Activated CD4-positive, alpha-beta T cell treated with anti-CD3 and anti-CD28 coated beads, Interleukin-2, amount 10 ng/mL, durations not matched to agents 24 days and 14 days (primary cell): ENCODE measurements around the gene CCDC195. TPM values are rescaled to one million over a fixed set of nuclear protein-coding genes. Genes with fewer than 3 reads are reported as not detected.

Source experiments
- DNase-seq: peaks from one replicate; pipeline ENCODE4 v3.0.0; 2022
- H3K27ac Mint-ChIP-seq: one replicate; pipeline ENCODE4 v1.8.0; 2022; ENCODE audit warnings: mild to moderate bottlenecking, mixed read lengths
- H3K27me3 Mint-ChIP-seq: one replicate; pipeline ENCODE4 v1.8.0; 2022; ENCODE audit warnings: mixed read lengths
- H3K36me3 Mint-ChIP-seq: one replicate; pipeline ENCODE4 v1.8.0; 2022; ENCODE audit warnings: low read depth, mild to moderate bottlenecking, mixed read lengths
- H3K4me1 Mint-ChIP-seq: one replicate; pipeline ENCODE4 v1.8.0; 2021; ENCODE audit warnings: mixed read lengths
- H3K4me3 Mint-ChIP-seq: one replicate; pipeline ENCODE4 v1.8.0; 2022; ENCODE audit warnings: mild to moderate bottlenecking, moderate library complexity, mixed read lengths
- H3K9me3 Mint-ChIP-seq: one replicate; pipeline ENCODE4 v1.8.0; 2021; ENCODE audit warnings: mixed read lengths
- intact Hi-C: fragments of 100-400 bp; cut with micrococcal nuclease; formaldehyde crosslinking; loops from one replicate; pipeline ENCODE4 v1.15.1; 2023
- total RNA-seq: library from RNA; stranded (reverse); gene quantifications from 2 replicates; pipeline ENCODE4 v1.2.3, GENCODE V29; 2022

CCDC195 gene
- total RNA-seq, 1 donor from 2014 or later = not detected

- H3K36me3 Mint-ChIP-seq = no peaks in the 10 kb centered on the region
- no peak for DNase-seq
- intact Hi-C loops = no loop called here
- H3K27me3 Mint-ChIP-seq = peaks cover 5% of the 10 kb centered on the region
- peaks cover 7% of the 10 kb centered on the region for H3K9me3 Mint-ChIP-seq
- H3K4me1 Mint-ChIP-seq = no peaks in the 10 kb centered on the region
- no peak overlapping the region for H3K27ac Mint-ChIP-seq
- H3K4me3 Mint-ChIP-seq = no peak overlapping the region
Observed at GRCh38 chr2:224722770-224723169, 6.6 kb upstream of the CCDC195 start.

GRCh38 chr2:224722250-224722649 lies 6.1 kb upstream of the CCDC195 start:
- Mint-ChIP-seq H3K36me3 (no peaks in the 10 kb centered on the region), H3K4me3 (no peak overlapping the region), H3K27me3 (peaks cover 5% of the 10 kb centered on the region), H3K9me3 (peaks cover 7% of the 10 kb centered on the region), H3K4me1 (no peaks in the 10 kb centered on the region), H3K27ac (no peak overlapping the region)
- intact Hi-C loops = no loop called here
- no peak for DNase-seq

GRCh38 chr2:224716921-224717320 lies 756 bp upstream of the CCDC195 start:
- intact Hi-C loops = no loop called here
- no peak for DNase-seq
- Mint-ChIP-seq H3K27me3 (no peaks in the 10 kb centered on the region), H3K9me3 (no peaks in the 10 kb centered on the region), H3K4me3 (no peak overlapping the region), H3K4me1 (no peaks in the 10 kb centered on the region), H3K36me3 (no peaks in the 10 kb centered on the region), H3K27ac (no peak overlapping the region)

- intact Hi-C loops = no loop called here
Observed at GRCh38 chr2:224711859-224712665, 4.1 kb downstream of the CCDC195 start.

GRCh38 chr2:224711381-224711780 lies 4.8 kb downstream of the CCDC195 start:
- H3K27me3 Mint-ChIP-seq = peaks cover 5% of the 10 kb centered on the region
- no peaks in the 10 kb centered on the region for H3K36me3 Mint-ChIP-seq

More at GRCh38 chr2:224711859-224712665, 4.1 kb downstream of the CCDC195 start:
- Mint-ChIP-seq H3K27ac (no peak overlapping the region), H3K9me3 (no peaks in the 10 kb centered on the region), H3K36me3 (no peaks in the 10 kb centered on the region), H3K4me1 (no peaks in the 10 kb centered on the region), H3K27me3 (peaks cover 5% of the 10 kb centered on the region), H3K4me3 (no peak overlapping the region)
- DNase-seq = no peak

GRCh38 chr2:224709301-224709700 lies 6.9 kb downstream of the CCDC195 start:
- intact Hi-C loops = no loop called here
- Mint-ChIP-seq H3K4me1 (no peaks in the 10 kb centered on the region), H3K27ac (no peak overlapping the region)

More at GRCh38 chr2:224711381-224711780, 4.8 kb downstream of the CCDC195 start:
- Mint-ChIP-seq H3K4me1 (no peaks in the 10 kb centered on the region), H3K4me3 (no peak overlapping the region), H3K27ac (no peak overlapping the region), H3K9me3 (no peaks in the 10 kb centered on the region)
- intact Hi-C loops = no loop called here
- DNase-seq = no peak

GRCh38 chr2:224694502-224694901 lies 21.7 kb downstream of the CCDC195 start:
- H3K4me3 Mint-ChIP-seq = no peak overlapping the region
- H3K36me3 Mint-ChIP-seq = no peaks in the 10 kb centered on the region
- H3K27me3 Mint-ChIP-seq = peaks cover 12% of the 10 kb centered on the region
- intact Hi-C loops = no loop called here
- H3K4me1 Mint-ChIP-seq = no peaks in the 10 kb centered on the region
- H3K9me3 Mint-ChIP-seq = no peaks in the 10 kb centered on the region
- H3K27ac Mint-ChIP-seq = no peak overlapping the region
- no peak for DNase-seq

More at GRCh38 chr2:224709301-224709700, 6.9 kb downstream of the CCDC195 start:
- Mint-ChIP-seq H3K27me3 (peaks cover 5% of the 10 kb centered on the region), H3K36me3 (no peaks in the 10 kb centered on the region), H3K4me3 (no peak overlapping the region), H3K9me3 (no peaks in the 10 kb centered on the region)
- DNase-seq = no peak

- intact Hi-C loops = no loop called here
- no peak for DNase-seq
- H3K4me1 Mint-ChIP-seq = no peaks in the 10 kb centered on the region
- H3K27ac Mint-ChIP-seq = no peak overlapping the region
- no peaks in the 10 kb centered on the region for H3K9me3 Mint-ChIP-seq
- H3K36me3 Mint-ChIP-seq = no peaks in the 10 kb centered on the region
- peaks cover 8% of the 10 kb centered on the region for H3K27me3 Mint-ChIP-seq
- no peak overlapping the region for H3K4me3 Mint-ChIP-seq
Observed at GRCh38 chr2:224691563-224691962, 24.6 kb downstream of the CCDC195 start.

GRCh38 chr2:224690868-224691267 lies 25.3 kb downstream of the CCDC195 start:
- Mint-ChIP-seq H3K27me3 (peaks cover 10% of the 10 kb centered on the region), H3K4me1 (no peaks in the 10 kb centered on the region), H3K27ac (no peak overlapping the region), H3K4me3 (no peak overlapping the region), H3K9me3 (no peaks in the 10 kb centered on the region), H3K36me3 (no peaks in the 10 kb centered on the region)
- no peak for DNase-seq
- intact Hi-C loops = no loop called here

GRCh38 chr2:224689539-224689938 lies 26.6 kb downstream of the CCDC195 start:
- Mint-ChIP-seq H3K9me3 (no peaks in the 10 kb centered on the region), H3K4me3 (no peak overlapping the region)

GRCh38 chr2:224688997-224689396 lies 27.2 kb downstream of the CCDC195 start:
- Mint-ChIP-seq H3K4me3 (no peak overlapping the region), H3K36me3 (no peaks in the 10 kb centered on the region), H3K4me1 (no peaks in the 10 kb centered on the region), H3K27ac (no peak overlapping the region), H3K9me3 (no peaks in the 10 kb centered on the region), H3K27me3 (peaks cover 13% of the 10 kb centered on the region)
- DNase-seq = no peak
- intact Hi-C loops = no loop called here

More at GRCh38 chr2:224689539-224689938, 26.6 kb downstream of the CCDC195 start:
- Mint-ChIP-seq H3K36me3 (no peaks in the 10 kb centered on the region), H3K27ac (no peak overlapping the region), H3K4me1 (no peaks in the 10 kb centered on the region), H3K27me3 (peaks cover 10% of the 10 kb centered on the region)
- no peak for DNase-seq
- intact Hi-C loops = no loop called here

- H3K27me3 Mint-ChIP-seq = peaks cover 15% of the 10 kb centered on the region
- no peak overlapping the region for H3K27ac Mint-ChIP-seq
- intact Hi-C loops = no loop called here
- no peaks in the 10 kb centered on the region for H3K4me1 Mint-ChIP-seq
- no peak overlapping the region for H3K4me3 Mint-ChIP-seq
- no peak for DNase-seq
- no peaks in the 10 kb centered on the region for H3K36me3 Mint-ChIP-seq
- no peaks in the 10 kb centered on the region for H3K9me3 Mint-ChIP-seq
Observed at GRCh38 chr2:224687156-224687555, 29.0 kb downstream of the CCDC195 start.

- intact Hi-C loops = no loop called here
- Mint-ChIP-seq H3K9me3 (no peaks in the 10 kb centered on the region), H3K27ac (no peak overlapping the region), H3K4me3 (no peak overlapping the region), H3K36me3 (no peaks in the 10 kb centered on the region), H3K4me1 (no peaks in the 10 kb centered on the region), H3K27me3 (peaks cover 10% of the 10 kb centered on the region)
- no peak for DNase-seq
Observed at GRCh38 chr2:224685121-224685520, 31.0 kb downstream of the CCDC195 start.

- no peaks in the 10 kb centered on the region for H3K9me3 Mint-ChIP-seq
- no peak for DNase-seq
- H3K36me3 Mint-ChIP-seq = no peaks in the 10 kb centered on the region
Observed at GRCh38 chr2:224682134-224682533, 34.0 kb downstream of the CCDC195 start.

GRCh38 chr2:224671731-224672130 lies 44.4 kb downstream of the CCDC195 start:
- Mint-ChIP-seq H3K27ac (no peak overlapping the region), H3K4me3 (no peak overlapping the region), H3K9me3 (no peaks in the 10 kb centered on the region), H3K36me3 (no peaks in the 10 kb centered on the region), H3K4me1 (no peaks in the 10 kb centered on the region), H3K27me3 (peaks cover 4% of the 10 kb centered on the region)
- DNase-seq = no peak
- intact Hi-C loops = no loop called here

More at GRCh38 chr2:224682134-224682533, 34.0 kb downstream of the CCDC195 start:
- Mint-ChIP-seq H3K4me1 (no peaks in the 10 kb centered on the region), H3K27me3 (peaks cover 10% of the 10 kb centered on the region), H3K4me3 (no peak overlapping the region), H3K27ac (no peak overlapping the region)
- intact Hi-C loops = no loop called here
